Testis (tissue), 3 donors: ENCODE data around the gene HSCB. TPM values are rescaled to one million over a fixed set of nuclear protein-coding genes. Genes with fewer than 3 reads are reported as not detected.

ENCODE experiments used
- DNase-seq: peaks from one replicate; pipeline ENCODE4 v3.0.0-alpha.2; 2019
- H3K27ac ChIP-seq, 2 donors: fragments of 200-600 bp; sonication (generic); one replicate each; pipeline ENCODE4 v1.5.1; 2019
- H3K27me3 ChIP-seq: fragments of 200-600 bp; sonication (generic); one replicate; pipeline ENCODE4 v1.5.1; 2019
- H3K36me3 ChIP-seq: fragments of 200-600 bp; sonication (generic); one replicate; pipeline ENCODE4 v1.5.1; 2017; ENCODE audit warnings: low read depth; ENCODE audit errors: missing control alignments
- H3K4me1 ChIP-seq: fragments of 200-600 bp; sonication (generic); one replicate; pipeline ENCODE4 v1.5.1; 2019
- H3K4me3 ChIP-seq, 2 donors: fragments of 200-600 bp; sonication (generic); one replicate each; pipeline ENCODE4 v1.5.1; 2017 to 2019
- H3K9me3 ChIP-seq: fragments of 200-600 bp; sonication (generic); one replicate; pipeline ENCODE4 v1.5.1; 2017
- CTCF ChIP-seq, 3 experiments: fragments of 450-650 bp in 2 of 3; fragments of 200-600 bp in 1 of 3; sonication (generic) in 1 of 3; IDR thresholded peaks; one replicate each; pipeline ENCODE4 v1.5.1; 2016 to 2019; ENCODE audit warnings: antibody characterized with exemption in 3 of 3, mild to moderate bottlenecking in 2 of 3, moderate library complexity in 1 of 3
- POLR2A ChIP-seq: fragments of 450-650 bp; IDR thresholded peaks from one replicate; pipeline ENCODE4 v1.6.1; 2017; ENCODE audit warnings: antibody characterized with exemption, mild to moderate bottlenecking, moderate library complexity
- WGBS, 2 donors: methylation state at CpG; one replicate each; pipeline ENCODE4 v1.1.5; 2018; 5-methylcytosine and 5-hydroxymethylcytosine counted together
- intact Hi-C: fragments of 100-400 bp; cut with DNase I; formaldehyde crosslinking; loops from one replicate; pipeline ENCODE4 v1.15.1; 2023; ENCODE audit warnings: low total_unique reads
- polyA plus RNA-seq: library from polyadenylated mRNA; stranded (reverse); fragments of 350-450 nt; fragmentation: Illumina TruSeq; extraction: RNeasy Lipid Tissue Mini Kit (QIAGEN cat#74804); gene quantifications from one replicate; pipeline ENCODE4 v1.2.3, GENCODE V29; 2014; ENCODE audit warnings: low read depth, low replicate concordance; ENCODE audit not compliant: insufficient read depth
- total RNA-seq, 2 donors: library from RNA; depleted of rRNA; stranded (reverse); fragments of >200 nt; gene quantifications; one replicate each; pipeline ENCODE4 v1.2.3, GENCODE V29; 2016

HSCB gene
- total and polyA plus RNA-seq, 3 donors from 2014 or later: 10.2 to 19.5 (median 16.4) TPM

- 1 to 2% methylated on average over 10 of the region's 10 CpGs for WGBS, 2 donors
- TF ChIP-seq POLR2A (no peak), CTCF (IDR thresholded peaks at IDR 0.05) (no peak)
- H3K27ac ChIP-seq: peak overlapping the region; percentile 86 to 100
- intact Hi-C loops: no loop called here
- H3K4me3 ChIP-seq: peak overlapping the region; percentile 72 to 98
- peaks cover 5% of the 10 kb centered on the region for H3K4me1 ChIP-seq
- DNase-seq: no peak
- no peaks in the 10 kb centered on the region for H3K9me3 ChIP-seq
- no peaks in the 10 kb centered on the region for H3K36me3 ChIP-seq
- H3K27me3 ChIP-seq: no peaks in the 10 kb centered on the region
Observed at GRCh38 chr22:28773461-28773867, 31.6 kb downstream of the HSCB start.

- intact Hi-C loops: no loop called here
- H3K27me3 ChIP-seq: no peaks in the 10 kb centered on the region
- peaks cover 5% of the 10 kb centered on the region for H3K4me1 ChIP-seq
- H3K9me3 ChIP-seq: no peaks in the 10 kb centered on the region
- no peak overlapping the region for H3K4me3 ChIP-seq
- WGBS, 2 donors: 64 to 86% methylated on average over 1 of the region's 1 CpG
- H3K36me3 ChIP-seq: no peaks in the 10 kb centered on the region
- DNase-seq: no peak
- H3K27ac ChIP-seq: no peak overlapping the region
- TF ChIP-seq POLR2A (no peak), CTCF (IDR thresholded peaks at IDR 0.05) (no peak)
Observed at GRCh38 chr22:28774378-28774777, 32.5 kb downstream of the HSCB start.

GRCh38 chr22:28779833-28780232, 38.0 kb downstream of the HSCB start:
- no peak overlapping the region for H3K27ac ChIP-seq
- H3K27me3 ChIP-seq: no peaks in the 10 kb centered on the region
- H3K9me3 ChIP-seq: no peaks in the 10 kb centered on the region
- DNase-seq: no peak
- no peak overlapping the region for H3K4me3 ChIP-seq
- no peaks in the 10 kb centered on the region for H3K36me3 ChIP-seq
- TF ChIP-seq CTCF (IDR thresholded peaks at IDR 0.05) (no peak), POLR2A (no peak)
- H3K4me1 ChIP-seq: no peaks in the 10 kb centered on the region
- intact Hi-C loops: no loop called here
- WGBS, 2 donors: 86 to 89% methylated on average over 5 of the region's 5 CpGs

GRCh38 chr22:28780296-28780695, 38.5 kb downstream of the HSCB start:
- no peaks in the 10 kb centered on the region for H3K36me3 ChIP-seq
- 100% methylated on average over 1 of the region's 1 CpG for WGBS, 2 donors
- no peak for TF ChIP-seq POLR2A
- TF ChIP-seq CTCF (IDR thresholded peaks at IDR 0.05): no peak
- H3K4me1 ChIP-seq: no peaks in the 10 kb centered on the region
- H3K27me3 ChIP-seq: no peaks in the 10 kb centered on the region
- H3K27ac ChIP-seq: no peak overlapping the region
- H3K4me3 ChIP-seq: no peak overlapping the region
- no peak for DNase-seq
- intact Hi-C loops: no loop called here
- no peaks in the 10 kb centered on the region for H3K9me3 ChIP-seq

GRCh38 chr22:28783786-28784671, 42.2 kb downstream of the HSCB start:
- H3K27me3 ChIP-seq: no peaks in the 10 kb centered on the region
- DNase-seq: no peak
- intact Hi-C loops: no loop called here
- no peaks in the 10 kb centered on the region for H3K9me3 ChIP-seq
- no peak overlapping the region for H3K4me3 ChIP-seq
- H3K36me3 ChIP-seq: no peaks in the 10 kb centered on the region
- no peak overlapping the region for H3K27ac ChIP-seq
- 92 to 93% methylated on average over 4 of the region's 4 CpGs for WGBS, 2 donors
- H3K4me1 ChIP-seq: no peaks in the 10 kb centered on the region
- TF ChIP-seq CTCF (IDR thresholded peaks at IDR 0.05) (no peak), POLR2A (no peak)
